Subcutaneous abdominal adipose tissue (tissue), 5 donors: ENCODE results near the gene UQCR11.

Source experiments
- H3K27ac ChIP-seq: one replicate; pipeline ENCODE4 v1.7.0; 2013; ENCODE audit warnings: low read depth, mild to moderate bottlenecking, inconsistent platforms, low read length, moderate library complexity
- H3K27me3 ChIP-seq, 5 donors: one replicate each; pipeline ENCODE4 v1.7.0; 2013; ENCODE audit warnings: low read length in 5 of 5, inconsistent platforms in 1 of 5; ENCODE audit not compliant: control insufficient read depth in 5 of 5, insufficient read depth in 4 of 5
- H3K36me3 ChIP-seq, 5 donors: one replicate each; pipeline ENCODE4 v1.7.0; 2013; ENCODE audit warnings: low read length in 5 of 5; ENCODE audit not compliant: control insufficient read depth in 5 of 5, insufficient read depth in 5 of 5
- H3K4me1 ChIP-seq, 5 donors: one replicate each; pipeline ENCODE4 v1.7.0; 2013; ENCODE audit warnings: low read length in 5 of 5, mild to moderate bottlenecking in 3 of 5, moderate library complexity in 1 of 5; ENCODE audit not compliant: control insufficient read depth in 5 of 5, insufficient read depth in 5 of 5
- H3K4me3 ChIP-seq, 5 donors: one replicate each; pipeline ENCODE4 v1.7.0; 2013; ENCODE audit warnings: low read length in 5 of 5, low read depth in 1 of 5
- H3K9ac ChIP-seq, 5 donors: one replicate each; pipeline ENCODE4 v1.7.0; 2013; ENCODE audit warnings: low read length in 5 of 5, mild to moderate bottlenecking in 4 of 5, moderate library complexity in 3 of 5
- H3K9me3 ChIP-seq, 5 donors: one replicate each; pipeline ENCODE4 v1.7.0; 2013; ENCODE audit warnings: low read length in 5 of 5; ENCODE audit not compliant: control insufficient read depth in 5 of 5
- donor health status: healthy.
- donor health status: healthy.
- donor health status: healthy.
- donor health status: healthy.
- donor health status: healthy.

UQCR11 gene

DNA sequence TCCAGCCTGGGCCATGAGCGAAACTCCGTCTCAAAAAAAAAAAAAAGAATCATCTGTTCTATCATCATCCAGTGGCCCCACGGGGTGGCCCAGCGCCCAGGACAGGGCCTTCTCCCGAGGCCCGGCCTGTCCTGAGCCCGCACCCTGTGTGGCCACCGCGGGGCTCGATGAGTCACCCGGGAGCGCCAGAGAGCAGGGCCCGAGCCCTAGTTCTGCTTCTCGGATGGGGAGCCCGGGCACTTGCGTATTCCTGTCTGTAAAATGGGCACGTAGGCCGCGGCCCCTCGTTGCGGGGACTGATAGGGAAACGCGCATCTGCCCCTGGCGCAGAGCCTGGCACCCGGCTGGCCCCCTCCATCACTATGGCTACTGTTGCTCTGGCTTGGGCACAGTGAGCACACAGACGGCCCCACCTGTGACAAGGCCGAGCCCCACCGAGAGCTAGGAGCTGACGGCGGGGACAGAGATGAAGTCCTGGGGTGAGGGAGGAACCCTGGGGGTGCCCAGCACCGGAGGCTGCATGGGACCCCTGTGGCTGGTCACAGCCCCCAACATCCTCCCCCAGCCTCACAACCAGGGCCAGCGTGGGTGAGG is 21.3 kb upstream of the UQCR11 start:
- Histone ChIP-seq H3K9me3 (no peaks in the 10 kb centered on the region), H3K36me3 (peaks cover 0 to 43% (median 29%) of the 10 kb centered on the region in 5 donors), H3K4me1 (peaks cover 0 to 4% (median 0%) of the 10 kb centered on the region in 5 donors), H3K4me3 (no peak overlapping the region), H3K9ac (no peak overlapping the region), H3K27ac (no peak overlapping the region), H3K27me3 (no peaks in the 10 kb centered on the region)

DNA sequence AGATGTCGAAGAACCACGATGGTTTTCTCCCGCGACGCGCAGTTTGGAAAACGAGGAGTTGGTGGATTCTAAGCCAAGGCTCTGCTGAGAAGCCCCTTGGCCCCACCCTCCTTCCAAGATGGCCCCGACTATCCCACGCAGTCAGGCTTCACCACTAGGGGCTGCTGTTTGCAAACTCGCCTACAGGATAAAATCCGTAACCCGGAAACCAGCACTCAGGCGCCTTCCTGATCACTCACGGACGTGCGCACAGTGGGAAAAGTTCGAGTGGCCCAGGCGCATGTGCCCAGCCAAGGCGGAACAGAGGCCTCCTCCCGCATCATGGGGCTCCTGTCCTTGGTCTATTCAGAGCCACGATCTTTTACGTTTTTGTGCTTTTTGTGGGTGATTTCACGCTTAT is 19.2 kb upstream of the UQCR11 start:
- H3K9me3 ChIP-seq, result no peaks in the 10 kb centered on the region
- H3K27ac ChIP-seq, result no peak overlapping the region
- H3K9ac ChIP-seq, result no peak overlapping the region
- peaks cover 0 to 48% (median 38%) of the 10 kb centered on the region in 5 donors for H3K36me3 ChIP-seq
- H3K4me1 ChIP-seq, result peaks cover 0 to 4% (median 0%) of the 10 kb centered on the region in 5 donors
- no peaks in the 10 kb centered on the region for H3K27me3 ChIP-seq
- peak overlapping the region in 1 of 5 donors; percentile 1 for H3K4me3 ChIP-seq

DNA sequence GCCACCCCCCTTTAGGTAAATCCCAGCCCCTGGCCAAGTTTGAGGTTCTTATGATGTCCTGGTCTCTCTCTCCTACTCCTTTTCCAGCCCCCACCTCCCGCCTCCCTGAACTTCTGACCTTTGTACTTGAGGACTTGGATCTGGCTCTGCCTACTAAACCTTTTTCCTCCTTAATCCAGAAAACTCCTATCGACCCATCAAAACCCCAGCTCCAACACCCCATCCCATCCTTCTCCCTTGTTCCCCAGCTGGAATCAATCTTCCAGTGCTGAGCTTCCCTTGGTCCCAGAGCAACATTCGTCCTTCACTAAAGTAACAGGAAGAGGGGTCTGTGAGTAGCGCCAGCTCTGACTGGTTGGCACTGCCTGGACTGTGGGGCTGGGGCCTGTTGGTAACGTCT is 17.3 kb upstream of the UQCR11 start:
- peaks cover 0 to 4% (median 0%) of the 10 kb centered on the region in 5 donors for H3K4me1 ChIP-seq
- no peaks in the 10 kb centered on the region for H3K27me3 ChIP-seq
- H3K4me3 ChIP-seq, result no peak overlapping the region
- H3K36me3 ChIP-seq, result peaks cover 0 to 65% (median 50%) of the 10 kb centered on the region in 5 donors
- no peak overlapping the region for H3K27ac ChIP-seq
- H3K9me3 ChIP-seq, result no peaks in the 10 kb centered on the region
- H3K9ac ChIP-seq, result no peak overlapping the region

DNA sequence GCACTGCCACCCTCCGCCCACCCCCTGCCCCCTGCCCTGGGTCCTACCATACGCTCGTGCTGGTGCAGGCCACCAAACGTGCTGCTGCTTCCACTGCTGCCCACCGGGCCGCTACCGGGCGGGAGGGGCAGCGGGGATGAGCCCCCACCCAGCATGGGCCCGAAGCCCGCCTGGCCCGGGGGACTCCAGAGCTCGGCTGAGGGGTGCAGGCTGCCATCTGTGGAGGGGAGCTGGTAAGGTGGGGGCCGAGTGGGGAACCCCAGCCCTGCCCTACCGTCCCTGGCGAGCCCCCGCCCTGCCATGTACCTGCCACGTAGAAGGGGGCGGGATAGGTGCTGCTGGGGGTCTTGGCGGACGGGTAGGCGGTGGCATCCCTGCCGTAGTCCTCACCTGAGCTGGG is 16.7 kb upstream of the UQCR11 start:
- Histone ChIP-seq H3K4me3 (no peak overlapping the region), H3K9ac (no peak overlapping the region), H3K27ac (no peak overlapping the region), H3K27me3 (no peaks in the 10 kb centered on the region), H3K9me3 (no peaks in the 10 kb centered on the region), H3K4me1 (peaks cover 0 to 4% (median 0%) of the 10 kb centered on the region in 5 donors), H3K36me3 (peaks cover 0 to 71% (median 49%) of the 10 kb centered on the region in 5 donors)

DNA sequence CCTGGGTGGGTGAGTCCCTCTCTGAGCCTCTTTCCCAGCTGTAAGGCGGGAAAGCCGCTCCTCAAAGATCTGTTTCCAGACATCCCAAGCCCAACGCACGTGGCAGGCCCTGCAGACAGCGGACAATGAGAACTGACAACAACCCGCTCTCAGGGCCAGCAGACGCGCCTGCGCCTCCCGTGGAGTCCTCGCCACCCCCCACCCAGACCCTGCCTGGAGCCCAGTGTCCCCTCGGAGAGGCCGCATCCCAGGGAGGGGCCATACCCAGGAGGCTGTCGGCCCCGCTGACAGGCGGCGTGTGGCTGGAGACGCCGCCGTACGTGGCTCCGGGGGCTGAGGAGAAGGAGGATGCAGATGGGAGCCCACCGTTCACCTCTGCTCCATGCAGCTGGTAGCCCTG is 16.3 kb upstream of the UQCR11 start:
- no peaks in the 10 kb centered on the region for H3K27me3 ChIP-seq
- no peaks in the 10 kb centered on the region for H3K9me3 ChIP-seq
- H3K36me3 ChIP-seq, result peaks cover 0 to 72% (median 46%) of the 10 kb centered on the region in 5 donors
- H3K4me3 ChIP-seq, result no peak overlapping the region
- H3K27ac ChIP-seq, result no peak overlapping the region
- peaks cover 0 to 4% (median 0%) of the 10 kb centered on the region in 5 donors for H3K4me1 ChIP-seq
- no peak overlapping the region for H3K9ac ChIP-seq

DNA sequence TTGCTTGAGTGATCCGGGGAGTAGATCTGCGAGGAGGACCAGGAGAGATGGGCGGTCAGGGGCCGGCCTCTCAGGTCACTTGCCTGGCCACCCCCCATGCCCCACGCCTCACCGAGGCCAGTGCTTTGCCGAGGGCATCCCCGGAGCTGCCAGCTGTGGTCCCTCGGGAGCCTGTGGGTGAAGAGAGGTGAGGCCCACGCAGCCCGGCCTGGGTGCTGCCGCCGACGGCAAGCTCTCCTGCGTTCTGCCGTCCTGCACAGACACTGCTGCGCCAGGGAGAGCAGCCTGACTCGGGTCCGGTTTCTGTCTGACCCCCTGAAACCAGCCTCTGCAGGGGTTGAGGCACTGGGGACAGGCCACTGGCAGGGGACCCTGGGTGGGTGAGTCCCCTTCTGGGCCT is 15.8 kb upstream of the UQCR11 start:
- Histone ChIP-seq H3K9ac (no peak overlapping the region), H3K36me3 (peaks cover 0 to 75% (median 47%) of the 10 kb centered on the region in 5 donors), H3K4me3 (no peak overlapping the region), H3K27me3 (no peaks in the 10 kb centered on the region), H3K9me3 (no peaks in the 10 kb centered on the region), H3K4me1 (peaks cover 0 to 4% (median 0%) of the 10 kb centered on the region in 5 donors), H3K27ac (no peak overlapping the region)

DNA sequence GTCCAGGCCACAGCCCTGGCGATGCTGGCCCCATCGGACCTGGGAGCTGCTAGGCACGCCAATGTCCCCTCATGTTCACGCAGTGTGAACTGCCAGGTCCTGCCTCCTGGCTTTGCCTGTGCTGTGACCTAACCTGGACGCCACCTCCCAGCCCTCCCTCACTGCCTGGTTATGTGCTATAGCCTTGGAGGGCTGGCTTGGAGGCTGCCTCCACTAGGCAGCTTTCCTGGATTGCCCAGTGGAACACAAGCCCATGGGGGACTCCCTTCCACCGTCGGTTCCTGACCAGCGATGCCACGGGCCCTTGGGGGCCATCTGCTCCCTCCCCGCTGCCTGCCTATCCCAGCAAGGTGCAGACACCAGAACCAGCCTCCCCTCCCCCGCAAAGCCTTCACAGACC is 15.2 kb upstream of the UQCR11 start:
- no peaks in the 10 kb centered on the region for H3K9me3 ChIP-seq
- no peaks in the 10 kb centered on the region for H3K27me3 ChIP-seq
- H3K4me3 ChIP-seq, result no peak overlapping the region
- peaks cover 0 to 76% (median 51%) of the 10 kb centered on the region in 5 donors for H3K36me3 ChIP-seq
- no peak overlapping the region for H3K9ac ChIP-seq
- H3K27ac ChIP-seq, result no peak overlapping the region
- H3K4me1 ChIP-seq, result peaks cover 0 to 4% (median 0%) of the 10 kb centered on the region in 5 donors

DNA sequence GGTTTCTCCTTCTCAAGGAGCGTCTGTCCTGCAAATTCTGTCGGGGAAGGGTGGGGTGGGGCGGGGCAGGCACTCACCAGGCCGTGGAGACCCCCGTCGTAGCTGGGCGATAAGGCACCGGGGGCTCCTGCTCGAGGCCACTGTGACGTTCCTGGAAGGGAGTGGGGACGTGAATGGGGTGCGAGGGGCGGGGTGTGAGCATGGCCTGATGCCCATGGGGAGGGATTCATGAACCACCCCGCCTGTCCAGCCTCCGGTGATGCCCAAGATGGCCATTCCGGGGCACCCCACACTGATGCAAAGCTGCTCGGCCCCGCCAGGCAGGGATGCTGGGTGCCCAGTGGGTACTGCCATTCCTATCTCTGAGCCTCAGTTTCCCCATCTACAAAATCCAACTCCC is 14.4 kb upstream of the UQCR11 start:
- H3K4me3 ChIP-seq, result no peak overlapping the region
- H3K27ac ChIP-seq, result no peak overlapping the region
- H3K9ac ChIP-seq, result no peak overlapping the region
- no peaks in the 10 kb centered on the region for H3K27me3 ChIP-seq
- H3K9me3 ChIP-seq, result no peaks in the 10 kb centered on the region
- peaks cover 0 to 3% (median 0%) of the 10 kb centered on the region in 5 donors for H3K4me1 ChIP-seq
- peaks cover 0 to 78% (median 53%) of the 10 kb centered on the region in 5 donors for H3K36me3 ChIP-seq

DNA sequence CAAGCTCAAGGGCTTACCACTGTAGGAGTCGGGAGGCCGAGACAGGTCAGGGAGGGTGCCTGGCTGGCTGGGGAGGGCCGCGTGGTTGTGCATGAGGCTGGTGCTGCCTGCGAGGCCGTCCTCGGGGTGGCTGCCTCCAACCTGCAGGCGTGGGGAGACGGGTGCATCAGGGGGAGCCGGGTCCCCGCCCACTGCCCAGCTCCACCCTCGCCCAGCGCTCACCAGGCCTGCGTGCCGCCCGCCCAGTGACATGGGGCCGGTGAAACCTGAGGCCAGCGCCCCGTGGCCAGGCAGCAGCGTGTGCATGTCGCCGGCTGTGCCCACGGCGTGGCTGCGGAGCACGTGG is 13.8 kb upstream of the UQCR11 start:
- H3K27ac ChIP-seq, result no peak overlapping the region
- H3K9me3 ChIP-seq, result no peaks in the 10 kb centered on the region
- H3K4me3 ChIP-seq, result no peak overlapping the region
- H3K27me3 ChIP-seq, result no peaks in the 10 kb centered on the region
- peaks cover 0 to 82% (median 60%) of the 10 kb centered on the region in 5 donors for H3K36me3 ChIP-seq
- no peaks in the 10 kb centered on the region for H3K4me1 ChIP-seq
- no peak overlapping the region for H3K9ac ChIP-seq

DNA sequence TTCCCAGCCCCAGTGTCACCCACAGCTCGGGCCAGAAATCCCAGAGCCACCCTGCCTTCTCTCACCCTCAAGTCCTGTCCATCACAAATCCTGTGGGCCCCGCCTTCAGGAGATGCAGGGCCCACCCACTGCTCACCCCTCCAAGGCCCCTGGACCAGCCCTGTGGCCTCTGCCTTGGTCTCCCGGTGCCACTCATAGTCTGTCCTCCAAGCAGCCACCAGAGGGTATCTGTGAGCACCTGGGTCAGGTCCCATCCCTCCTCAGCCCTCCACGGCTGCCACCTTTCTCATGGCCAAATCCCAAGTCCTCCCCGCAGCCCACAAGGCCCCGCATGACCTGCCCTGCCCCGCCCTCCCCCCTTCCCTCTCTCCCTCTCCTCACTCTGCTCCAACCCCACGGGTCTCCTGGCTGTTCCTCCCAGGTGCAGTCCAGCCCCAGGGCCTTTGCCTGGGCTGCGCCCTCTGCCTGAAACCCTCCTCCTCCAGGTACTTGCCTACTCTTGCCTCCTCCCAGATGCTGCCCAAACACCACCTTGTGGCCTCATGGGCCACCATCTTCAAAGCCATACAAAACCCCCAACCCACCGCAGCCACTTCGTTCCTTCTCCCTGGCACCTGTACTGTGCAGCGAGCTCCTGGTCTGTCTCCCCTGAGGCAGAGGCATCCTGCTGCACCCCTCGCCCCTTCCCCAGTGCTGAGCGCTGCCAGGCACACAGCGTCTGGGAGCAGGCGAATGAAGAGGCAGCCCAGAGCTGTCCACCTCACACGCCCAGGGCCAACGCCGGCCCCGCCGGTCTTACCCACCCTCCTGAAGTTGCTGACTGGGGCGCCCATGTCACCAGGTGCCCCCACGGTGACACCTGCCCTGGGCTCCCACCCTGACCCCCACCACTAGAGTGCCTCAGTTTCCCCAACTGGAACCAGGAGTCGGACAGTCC is 13.2 kb upstream of the UQCR11 start:
- Histone ChIP-seq H3K9ac (no peak overlapping the region), H3K36me3 (peaks cover 0 to 84% (median 62%) of the 10 kb centered on the region in 5 donors), H3K9me3 (no peaks in the 10 kb centered on the region), H3K27me3 (no peaks in the 10 kb centered on the region), H3K27ac (no peak overlapping the region), H3K4me3 (no peak overlapping the region), H3K4me1 (no peaks in the 10 kb centered on the region)
